HepG2 (cell line): ENCODE results near the gene PFAS. TPM values are rescaled to one million over a fixed set of nuclear protein-coding genes. Genes with fewer than 3 reads are reported as not detected.

ENCODE experiments used
- AGO2 ChIP-seq: fragments of 200-400 bp; formaldehyde crosslinking; optimal IDR thresholded peaks from 2 replicates; pipeline ENCODE3; 2017; ENCODE audit warnings: mild to moderate bottlenecking, low read depth, low read length, moderate library complexity
- DR1 ChIP-seq: sonication (generic); formaldehyde crosslinking; IDR thresholded peaks from 2 replicates; pipeline ENCODE4 v1.8.0; 2021; ENCODE audit warnings: mild to moderate bottlenecking, missing genetic modification reagents, inconsistent platforms
- ERF ChIP-seq: IDR thresholded peaks from 2 replicates; pipeline ENCODE4 v1.6.1; 2018; ENCODE audit warnings: missing biosample characterization, missing genetic modification reagents
- GLI4 ChIP-seq: sonication (generic); formaldehyde crosslinking; IDR thresholded peaks from 2 replicates; pipeline ENCODE4 v1.5.1; 2020; ENCODE audit warnings: missing genetic modification reagents, mild to moderate bottlenecking, moderate library complexity, borderline replicate concordance
- HOXA9 ChIP-seq: sonication (generic); formaldehyde crosslinking; IDR thresholded peaks from 2 replicates; pipeline ENCODE4 v1.8.1; 2022; ENCODE audit warnings: missing genetic modification reagents, mild to moderate bottlenecking, moderate library complexity, borderline replicate concordance
- IKZF4 ChIP-seq: sonication (generic); formaldehyde crosslinking; IDR thresholded peaks from 2 replicates; pipeline ENCODE4 v1.5.1; 2020; ENCODE audit warnings: borderline replicate concordance, mild to moderate bottlenecking, low read depth, missing genetic modification reagents; ENCODE audit errors: not compliant biosample characterization
- NCOA1 ChIP-seq: sonication (generic); formaldehyde crosslinking; IDR thresholded peaks from 2 replicates; pipeline ENCODE4 v1.9.0; 2021; ENCODE audit warnings: missing genetic modification reagents
- PRMT3 ChIP-seq: sonication (generic); formaldehyde crosslinking; IDR thresholded peaks from 2 replicates; pipeline ENCODE4 v1.8.1; 2022; ENCODE audit warnings: low read depth, mild to moderate bottlenecking, moderate library complexity, missing genetic modification reagents, borderline replicate concordance
- REXO4 ChIP-seq: sonication (generic); formaldehyde crosslinking; IDR thresholded peaks from 2 replicates; pipeline ENCODE4 v1.8.0; 2022; ENCODE audit warnings: missing genetic modification reagents, mild to moderate bottlenecking, borderline replicate concordance
- SAFB2 ChIP-seq: sonication (generic); formaldehyde crosslinking; IDR thresholded peaks from 2 replicates; pipeline ENCODE4 v1.5.1; 2020; ENCODE audit warnings: missing genetic modification reagents, low read depth, mild to moderate bottlenecking, borderline replicate concordance
- SMAD1 ChIP-seq: sonication (generic); formaldehyde crosslinking; IDR thresholded peaks from 2 replicates; pipeline ENCODE4 v1.4.0; 2020; ENCODE audit warnings: missing genetic modification reagents, low read depth, mild to moderate bottlenecking, borderline replicate concordance
- SP140L ChIP-seq: sonication (generic); formaldehyde crosslinking; IDR thresholded peaks from 2 replicates; pipeline ENCODE4 v1.4.0; 2020; ENCODE audit warnings: missing genetic modification reagents, borderline replicate concordance
- SP2 ChIP-seq: sonication (generic); formaldehyde crosslinking; IDR thresholded peaks from 2 replicates; pipeline ENCODE4 v1.5.1; 2020; ENCODE audit warnings: mild to moderate bottlenecking, missing genetic modification reagents
- YEATS2 ChIP-seq: sonication (generic); formaldehyde crosslinking; IDR thresholded peaks from 2 replicates; pipeline ENCODE4 v1.4.0; 2020; ENCODE audit warnings: missing genetic modification reagents, borderline replicate concordance
- ZBTB42 ChIP-seq: sonication (generic); formaldehyde crosslinking; IDR thresholded peaks from 2 replicates; pipeline ENCODE4 v1.5.0; 2020; ENCODE audit warnings: mild to moderate bottlenecking, missing genetic modification reagents
- ZKSCAN1 ChIP-seq: fragments of 150-350 bp; IDR thresholded peaks from 2 replicates; pipeline ENCODE4 v1.6.1; 2014; ENCODE audit warnings: low read length
- ZKSCAN5 ChIP-seq: sonication (generic); formaldehyde crosslinking; IDR thresholded peaks from 2 replicates; pipeline ENCODE4 v1.5.1; 2020; ENCODE audit warnings: mild to moderate bottlenecking, missing genetic modification reagents
- ZNF329 ChIP-seq: sonication (generic); formaldehyde crosslinking; IDR thresholded peaks from 2 replicates; pipeline ENCODE4 v1.9.0; 2021; ENCODE audit warnings: low read depth, mild to moderate bottlenecking, missing genetic modification reagents
- ZNF674 ChIP-seq: sonication (generic); formaldehyde crosslinking; IDR thresholded peaks from 2 replicates; pipeline ENCODE4 v1.5.0; 2020; ENCODE audit warnings: low read depth, mild to moderate bottlenecking, missing genetic modification reagents
- ZNF713 ChIP-seq: sonication (generic); formaldehyde crosslinking; IDR thresholded peaks from 2 replicates; pipeline ENCODE4 v1.4.0; 2020; ENCODE audit warnings: mild to moderate bottlenecking, missing genetic modification reagents
- ZNF775 ChIP-seq: sonication (generic); formaldehyde crosslinking; IDR thresholded peaks from 2 replicates; pipeline ENCODE4 v1.4.0; 2020; ENCODE audit warnings: missing genetic modification reagents, mild to moderate bottlenecking, moderate library complexity, borderline replicate concordance
- ZSCAN12 ChIP-seq: sonication (generic); formaldehyde crosslinking; IDR thresholded peaks from 2 replicates; pipeline ENCODE4 v1.9.0; 2021; ENCODE audit warnings: mild to moderate bottlenecking, missing genetic modification reagents
- polyA plus RNA-seq, 8 experiments: library from polyadenylated mRNA; depleted of rRNA in 3 of 8; stranded (reverse) in 7 of 8; unstranded in 1 of 8; fragments of >200 nt; fragmentation: Illumina TruSeq in 4 of 8; extraction: Trizol in 4 of 8; gene quantifications; 2 replicates each; pipeline versions ENCODE4 v1.2.1 to v1.2.3, GENCODE V29; 2011 to 2016; ENCODE audit warnings: low read depth in 4 of 8, missing spikeins in 1 of 8, mixed read lengths in 1 of 8; ENCODE audit not compliant: insufficient read depth in 1 of 8
- total RNA-seq, 5 experiments: library from RNA; depleted of rRNA; stranded (reverse); fragments of >200 nt; fragmentation: Illumina TruSeq; extraction: Trizol; gene quantifications; 2 replicates each; pipeline ENCODE4 v1.2.3, GENCODE V29; 2016; ENCODE audit warnings: low read depth in 1 of 5
- TF ChIP-seq, protein P1 (sequence below): sonication (generic); formaldehyde crosslinking; IDR thresholded peaks from 2 replicates; pipeline ENCODE4 v1.4.0; 2020; ENCODE audit warnings: missing genetic modification reagents
- TF ChIP-seq, protein P2 (sequence below): sonication (generic); formaldehyde crosslinking; IDR thresholded peaks from 2 replicates; pipeline ENCODE4 v1.4.0; 2020; ENCODE audit warnings: low read depth, mild to moderate bottlenecking, missing genetic modification reagents
- TF ChIP-seq, protein P3 (sequence below): IDR thresholded peaks from 2 replicates; pipeline ENCODE4 v1.6.1; 2016; ENCODE audit warnings: mild to moderate bottlenecking, missing biosample characterization, missing genetic modification reagents
- TF ChIP-seq, protein P4 (sequence below): IDR thresholded peaks from 2 replicates; pipeline ENCODE4 v1.6.1; 2012; ENCODE audit warnings: low read depth, low read length, improper control_type of control experiment

PFAS gene
- total and polyA plus RNA-seq, 2 of the 13 experiments (the other 11 are each of a cell fraction or from before 2014, with no cell fraction given) = 49.4 to 58.2 TPM

DNA sequence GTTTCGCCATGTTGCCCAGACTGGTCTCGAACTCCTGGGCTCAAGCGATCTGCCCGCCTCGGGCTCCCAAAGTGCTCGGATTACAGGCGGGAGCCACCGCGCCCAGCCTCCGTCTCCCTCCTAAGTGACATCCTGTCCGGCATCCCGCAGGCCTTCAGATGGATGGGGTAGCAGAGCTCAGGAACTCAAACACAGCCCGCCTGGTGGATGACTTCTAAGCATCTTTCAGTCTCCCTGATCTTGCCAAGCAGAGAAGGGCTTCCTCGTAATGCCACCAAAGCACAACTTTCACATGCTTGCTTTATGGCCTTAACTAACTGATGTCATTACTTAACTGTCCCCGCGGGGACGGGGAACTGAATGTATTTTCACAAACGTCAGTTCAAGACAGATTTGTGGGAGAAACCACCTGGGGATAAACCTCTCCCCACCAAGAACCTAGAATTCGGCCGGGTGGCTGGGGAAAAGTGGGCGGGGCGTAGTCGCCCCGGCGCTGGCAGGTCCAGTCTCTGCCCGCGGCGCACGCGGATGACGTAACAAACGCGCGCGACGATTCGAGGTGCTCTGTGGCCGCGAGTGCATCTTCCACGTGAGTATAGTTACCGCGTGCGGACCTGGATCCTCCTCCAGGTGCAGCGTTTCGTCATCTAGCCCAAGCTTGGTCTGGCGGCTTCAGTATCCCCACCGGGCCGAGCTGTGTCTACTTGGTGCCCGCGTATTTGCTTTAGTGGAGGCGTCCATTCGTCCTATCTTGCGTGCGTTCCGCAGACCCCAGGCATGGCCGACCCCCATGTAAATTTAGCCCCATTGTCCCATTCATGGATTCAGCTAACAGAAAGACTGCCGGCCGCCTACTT is at the start of gene PFAS (continued):
- TF ChIP-seq NCOA1 (no peak), ZNF713 (CRISPR knock-in tag) (no peak), ZSCAN12 (CRISPR knock-in tag) (no peak), SP2 (CRISPR knock-in tag) (0 out of 2 replicates have a peak, but pooled peaks have one; percentile 36), DR1 (CRISPR knock-in tag) (no peak), GLI4 (CRISPR knock-in tag) (0 out of 2 replicates have a peak, but pooled peaks have one; percentile 11), SAFB2 (CRISPR knock-in tag) (no peak), REXO4 (CRISPR knock-in tag) (no peak), ZKSCAN5 (CRISPR knock-in tag) (no peak), ZKSCAN1 (no peak), ZNF329 (CRISPR knock-in tag) (no peak), AGO2 (no peak), PRMT3 (CRISPR knock-in tag) (no peak), IKZF4 (CRISPR knock-in tag) (no peak), YEATS2 (CRISPR knock-in tag) (peak; percentile 89), SMAD1 (CRISPR knock-in tag) (no peak), ZNF775 (CRISPR knock-in tag) (no peak), ZBTB42 (CRISPR knock-in tag) (0 out of 2 replicates have a peak, but pooled peaks have one; percentile 79), ZNF674 (CRISPR knock-in tag) (no peak), ERF (CRISPR knock-in tag) (peak; percentile 60), HOXA9 (0 out of 2 replicates have a peak, but pooled peaks have one; percentile 40), SP140L (no peak)
- TF ChIP-seq, protein P1, sequence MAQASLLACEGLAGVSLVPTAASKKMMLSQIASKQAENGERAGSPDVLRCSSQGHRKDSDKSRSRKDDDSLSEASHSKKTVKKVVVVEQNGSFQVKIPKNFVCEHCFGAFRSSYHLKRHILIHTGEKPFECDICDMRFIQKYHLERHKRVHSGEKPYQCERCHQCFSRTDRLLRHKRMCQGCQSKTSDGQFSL (CRISPR knock-in tag) = no peak
- TF ChIP-seq, protein P2, sequence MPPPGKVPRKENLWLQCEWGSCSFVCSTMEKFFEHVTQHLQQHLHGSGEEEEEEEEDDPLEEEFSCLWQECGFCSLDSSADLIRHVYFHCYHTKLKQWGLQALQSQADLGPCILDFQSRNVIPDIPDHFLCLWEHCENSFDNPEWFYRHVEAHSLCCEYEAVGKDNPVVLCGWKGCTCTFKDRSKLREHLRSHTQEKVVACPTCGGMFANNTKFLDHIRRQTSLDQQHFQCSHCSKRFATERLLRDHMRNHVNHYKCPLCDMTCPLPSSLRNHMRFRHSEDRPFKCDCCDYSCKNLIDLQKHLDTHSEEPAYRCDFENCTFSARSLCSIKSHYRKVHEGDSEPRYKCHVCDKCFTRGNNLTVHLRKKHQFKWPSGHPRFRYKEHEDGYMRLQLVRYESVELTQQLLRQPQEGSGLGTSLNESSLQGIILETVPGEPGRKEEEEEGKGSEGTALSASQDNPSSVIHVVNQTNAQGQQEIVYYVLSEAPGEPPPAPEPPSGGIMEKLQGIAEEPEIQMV = no peak; the same call in 1 of the 2 replicates
- TF ChIP-seq, protein P3, sequence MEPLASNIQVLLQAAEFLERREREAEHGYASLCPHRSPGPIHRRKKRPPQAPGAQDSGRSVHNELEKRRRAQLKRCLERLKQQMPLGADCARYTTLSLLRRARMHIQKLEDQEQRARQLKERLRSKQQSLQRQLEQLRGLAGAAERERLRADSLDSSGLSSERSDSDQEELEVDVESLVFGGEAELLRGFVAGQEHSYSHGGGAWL (CRISPR knock-in tag) = peak; percentile 86; the same call in 1 of the 2 replicates
- TF ChIP-seq, protein P4, sequence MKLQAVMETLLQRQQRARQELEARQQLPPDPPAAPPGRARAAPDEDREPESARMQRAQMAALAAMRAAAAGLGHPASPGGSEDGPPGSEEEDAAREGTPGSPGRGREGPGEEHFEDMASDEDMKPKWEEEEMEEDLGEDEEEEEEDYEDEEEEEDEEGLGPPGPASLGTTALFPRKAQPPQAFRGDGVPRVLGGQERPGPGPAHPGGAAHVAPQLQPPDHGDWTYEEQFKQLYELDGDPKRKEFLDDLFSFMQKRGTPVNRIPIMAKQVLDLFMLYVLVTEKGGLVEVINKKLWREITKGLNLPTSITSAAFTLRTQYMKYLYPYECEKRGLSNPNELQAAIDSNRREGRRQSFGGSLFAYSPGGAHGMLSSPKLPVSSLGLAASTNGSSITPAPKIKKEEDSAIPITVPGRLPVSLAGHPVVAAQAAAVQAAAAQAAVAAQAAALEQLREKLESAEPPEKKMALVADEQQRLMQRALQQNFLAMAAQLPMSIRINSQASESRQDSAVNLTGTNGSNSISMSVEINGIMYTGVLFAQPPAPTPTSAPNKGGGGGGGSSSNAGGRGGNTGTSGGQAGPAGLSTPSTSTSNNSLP = no peak
